Neuronal stem cell (in vitro differentiated cells): ENCODE data around the gene FOXG1.

ENCODE experiments used
- DNase-seq: peaks from one replicate; pipeline ENCODE4 v3.0.0-alpha.2; 2013; ENCODE audit warnings: low spot score
- H2AFZ ChIP-seq: one replicate; pipeline ENCODE4 v1.6.1; 2013; ENCODE audit warnings: mild to moderate bottlenecking, low read length, inconsistent platforms
- H2AK5ac ChIP-seq: 2 replicates; pipeline ENCODE4 v1.6.1; 2013; ENCODE audit warnings: low read depth, mild to moderate bottlenecking, inconsistent platforms, low read length, moderate library complexity, mixed read lengths
- H2BK120ac ChIP-seq: 2 replicates; pipeline ENCODE4 v1.6.1; 2013; ENCODE audit warnings: low read depth, mild to moderate bottlenecking, inconsistent platforms, low read length, moderate library complexity, mixed read lengths
- H2BK12ac ChIP-seq: one replicate; pipeline ENCODE4 v1.6.1; 2013; ENCODE audit warnings: low read length, inconsistent platforms
- H2BK15ac ChIP-seq: 2 replicates; pipeline ENCODE4 v1.6.1; 2013; ENCODE audit warnings: mild to moderate bottlenecking, low read length, inconsistent platforms, mixed read lengths
- H2BK5ac ChIP-seq: one replicate; pipeline ENCODE4 v1.6.1; 2013; ENCODE audit warnings: inconsistent platforms, mild to moderate bottlenecking, low read length, moderate library complexity
- H3K14ac ChIP-seq: one replicate; pipeline ENCODE4 v1.6.1; 2013; ENCODE audit warnings: low read length, inconsistent platforms
- H3K18ac ChIP-seq: 2 replicates; pipeline ENCODE4 v1.6.1; 2013; ENCODE audit warnings: low read length, inconsistent platforms
- H3K23ac ChIP-seq: 2 replicates; pipeline ENCODE4 v1.6.1; 2013; ENCODE audit warnings: low read depth, mild to moderate bottlenecking, mixed read lengths, low read length, inconsistent platforms; ENCODE audit not compliant: poor library complexity
- H3K27ac ChIP-seq: replicated peaks from 3 replicates; pipeline ENCODE4 v1.5.1; 2013; ENCODE audit warnings: low read length, inconsistent platforms
- H3K27me3 ChIP-seq, 3 experiments: 2 replicates each; pipeline ENCODE4 v1.6.1; 2013; ENCODE audit warnings: low read length in 3 of 3, mild to moderate bottlenecking in 2 of 3, inconsistent platforms in 1 of 3, low read depth in 1 of 3, mixed read lengths in 1 of 3, moderate library complexity in 1 of 3; ENCODE audit not compliant: control insufficient read depth in 3 of 3, insufficient read depth in 3 of 3
- H3K36me3 ChIP-seq, 2 donors: replicated peaks in 1 of 2; 2 replicates each; pipeline ENCODE4 v1.6.1; 2013; ENCODE audit warnings: low read length in 2 of 2; ENCODE audit not compliant: control insufficient read depth in 2 of 2, insufficient read depth in 2 of 2
- H3K4ac ChIP-seq: 2 replicates; pipeline ENCODE4 v1.6.1; 2013; ENCODE audit warnings: inconsistent platforms, mild to moderate bottlenecking, low read length, moderate library complexity
- H3K4me1 ChIP-seq, 2 donors: 1 replicate in 1 of 2; 2 replicates in 1 of 2; pipeline ENCODE4 v1.6.1; 2013; ENCODE audit warnings: low read length in 2 of 2, low read depth in 1 of 2; ENCODE audit not compliant: control insufficient read depth in 2 of 2, insufficient read depth in 1 of 2
- H3K4me2 ChIP-seq: one replicate; pipeline ENCODE4 v1.6.1; 2013; ENCODE audit warnings: mild to moderate bottlenecking, low read length, inconsistent platforms; ENCODE audit not compliant: insufficient read depth, poor library complexity, severe bottlenecking
- H3K4me3 ChIP-seq, 2 donors: 2 replicates each; pipeline ENCODE4 v1.5.1; 2013; ENCODE audit warnings: low read length in 2 of 2, mild to moderate bottlenecking in 2 of 2, inconsistent platforms in 1 of 2, moderate library complexity in 1 of 2
- H3K79me1 ChIP-seq: one replicate; pipeline ENCODE4 v1.6.1; 2013; ENCODE audit warnings: low read depth, mild to moderate bottlenecking, inconsistent platforms, low read length, moderate library complexity
- H3K9ac ChIP-seq: one replicate; pipeline ENCODE4 v1.6.1; 2013; ENCODE audit warnings: mild to moderate bottlenecking, low read depth, low read length, inconsistent platforms; ENCODE audit not compliant: poor library complexity
- H3K9me3 ChIP-seq, 2 donors: replicated peaks in 1 of 2; 2 replicates each; pipeline versions ENCODE3 to v1.6.1; 2013; ENCODE audit warnings: low read length in 2 of 2, mild to moderate bottlenecking in 2 of 2, inconsistent platforms in 1 of 2, low read depth in 1 of 2, mixed read lengths in 1 of 2, moderate library complexity in 1 of 2; ENCODE audit not compliant: control insufficient read depth in 2 of 2, insufficient read depth in 1 of 2
- H4K8ac ChIP-seq: one replicate; pipeline ENCODE4 v1.6.1; 2013; ENCODE audit warnings: low read depth, mild to moderate bottlenecking, inconsistent platforms, low read length, moderate library complexity
- H4K91ac ChIP-seq: one replicate; pipeline ENCODE4 v1.6.1; 2013; ENCODE audit warnings: low read length, low read depth, mild to moderate bottlenecking, inconsistent platforms; ENCODE audit not compliant: poor library complexity
- WGBS, 2 donors: extraction: QIAGEN DNeasy Blood & Tissue Kit; methylation state at CpG; one replicate each; pipeline ENCODE4 v1.1.7; 2013; ENCODE audit warnings: missing lambda C conversion rate in 2 of 2, mixed read lengths in 1 of 2; ENCODE audit not compliant: insufficient read length in 2 of 2, insufficient replicate concordance in 1 of 2; ENCODE audit errors: extremely low coverage in 2 of 2; 5-methylcytosine and 5-hydroxymethylcytosine counted together

Gene FOXG1

GRCh38 chr14:28765169-28765830 lies 1.3 kb upstream of the FOXG1 start:
- Histone ChIP-seq H3K23ac (no peak overlapping the region), H3K9ac (peak overlapping the region; percentile 90), H3K18ac (peak overlapping the region; percentile 95), H3K4me1 (peaks cover 0 to 13% of the 10 kb centered on the region in 2 donors), H3K36me3 (peaks cover 0 to 16% of the 10 kb centered on the region in 2 donors), H3K27ac (peak overlapping the region; percentile 89), H2BK120ac (no peak overlapping the region), H2BK15ac (no peak overlapping the region), H3K27me3 (peaks cover 3 to 84% (median 21%) of the 10 kb centered on the region in 3 experiments), H2AK5ac (no peak overlapping the region), H2AFZ (peak overlapping the region; percentile 80), H3K4ac (no peak overlapping the region), H2BK12ac (no peak overlapping the region), H3K4me3 (peak overlapping the region in 1 of 2 donors; percentile 84), H3K9me3 (peaks cover 0 to 6% of the 10 kb centered on the region in 2 donors), H3K4me2 (peak overlapping the region; percentile 68), H3K79me1 (peaks cover 7% of the 10 kb centered on the region), H4K91ac (no peak overlapping the region), H3K14ac (no peak overlapping the region), H2BK5ac (peak overlapping the region; percentile 57), H4K8ac (no peak overlapping the region)
- DNase-seq, result no peak
- no CpG with 5 or more reads among the region's 27 CpGs for WGBS, 2 donors

GRCh38 chr14:28765831-28766468 lies 637 bp upstream of the FOXG1 start:
- Histone ChIP-seq H3K4me2 (peak overlapping the region; percentile 34), H3K27me3 (peaks cover 3 to 85% (median 17%) of the 10 kb centered on the region in 3 experiments), H3K79me1 (peaks cover 7% of the 10 kb centered on the region), H3K36me3 (peaks cover 0 to 16% of the 10 kb centered on the region in 2 donors), H4K91ac (no peak overlapping the region), H2BK120ac (no peak overlapping the region), H3K4me1 (peaks cover 0 to 13% of the 10 kb centered on the region in 2 donors), H2AK5ac (peak overlapping the region; percentile 6), H4K8ac (no peak overlapping the region), H3K4me3 (peak overlapping the region; percentile 33 to 84), H3K9me3 (peaks cover 0 to 6% of the 10 kb centered on the region in 2 donors), H2BK5ac (peak overlapping the region; percentile 57), H2AFZ (peak overlapping the region; percentile 80), H2BK12ac (no peak overlapping the region), H3K14ac (no peak overlapping the region), H3K23ac (no peak overlapping the region), H3K18ac (peak overlapping the region; percentile 95), H3K27ac (peak overlapping the region; percentile 89), H3K4ac (no peak overlapping the region), H3K9ac (peak overlapping the region; percentile 90), H2BK15ac (no peak overlapping the region)
- no peak for DNase-seq
- WGBS, 2 donors, result no CpG with 5 or more reads among the region's 33 CpGs

- peak overlapping the region; percentile 25 for H3K4me2 ChIP-seq
- H2BK5ac ChIP-seq, result peak overlapping the region; percentile 98
- H3K4me1 ChIP-seq, result peaks cover 0 to 4% of the 10 kb centered on the region in 2 donors
- H4K8ac ChIP-seq, result peak overlapping the region; percentile 65
- H3K9ac ChIP-seq, result peak overlapping the region; percentile 100
- peak overlapping the region; percentile 99 for H3K14ac ChIP-seq
- H3K9me3 ChIP-seq, result peaks cover 0 to 6% of the 10 kb centered on the region in 2 donors
- peaks cover 0 to 84% (median 4%) of the 10 kb centered on the region in 3 experiments for H3K27me3 ChIP-seq
- DNase-seq, result no peak
- H2BK12ac ChIP-seq, result no peak overlapping the region
- peak overlapping the region; percentile 99 for H3K27ac ChIP-seq
- no peak overlapping the region for H2BK15ac ChIP-seq
- H3K36me3 ChIP-seq, result peaks cover 0 to 10% of the 10 kb centered on the region in 2 donors
- H2AK5ac ChIP-seq, result peak overlapping the region; percentile 99
- peak overlapping the region; percentile 97 for H2BK120ac ChIP-seq
- H3K23ac ChIP-seq, result no peak overlapping the region
- peaks cover 5% of the 10 kb centered on the region for H3K79me1 ChIP-seq
- no peak overlapping the region for H4K91ac ChIP-seq
- peak overlapping the region; percentile 99 for H3K18ac ChIP-seq
- peak overlapping the region; percentile 45 for H2AFZ ChIP-seq
- no CpG with 5 or more reads among the region's 100 CpGs for WGBS, 2 donors
- peak overlapping the region in 1 of 2 donors; percentile 99 for H3K4me3 ChIP-seq
- no peak overlapping the region for H3K4ac ChIP-seq
These were observed 654 bp downstream of the FOXG1 start for GRCh38 chr14:28767030-28767852.
